H1 (cell line): ENCODE data around the gene AIG1. TPM values are rescaled to one million over a fixed set of nuclear protein-coding genes. Genes with fewer than 3 reads are reported as not detected.

ENCODE experiments used
- GTF2F1 ChIP-seq: IDR thresholded peaks from 2 replicates; pipeline ENCODE4 v1.6.1; 2012; ENCODE audit warnings: low read depth, low read length, improper control_type of control experiment, borderline replicate concordance
- polyA plus RNA-seq, 7 experiments: library from polyadenylated mRNA; depleted of rRNA in 3 of 7; stranded (reverse) in 5 of 7; unstranded in 2 of 7; fragments of >200 nt in 5 of 7; fragments of 200-250 nt in 2 of 7; gene quantifications; 1 replicate in 5 of 7; 2 replicates in 1 of 7; 4 replicates in 1 of 7; pipeline versions ENCODE4 v1.2.1 to v1.2.3, GENCODE V29; 2011 to 2013; ENCODE audit warnings: missing spikeins in 2 of 7, mixed read lengths in 2 of 7
- total RNA-seq: library from RNA; stranded (reverse); fragmentation: NEBNext Ultra II Directional; extraction: Animal tissue kit (Norgen Biotek cat#: 25700); gene quantifications from 2 replicates; pipeline ENCODE4 v1.2.1, GENCODE V29; 2021

AIG1 gene
- total and polyA plus RNA-seq, 2 of the 8 experiments (the other 6 are each of a cell fraction or from before 2014, with no cell fraction given), result 56.6 to 58.4 TPM

DNA sequence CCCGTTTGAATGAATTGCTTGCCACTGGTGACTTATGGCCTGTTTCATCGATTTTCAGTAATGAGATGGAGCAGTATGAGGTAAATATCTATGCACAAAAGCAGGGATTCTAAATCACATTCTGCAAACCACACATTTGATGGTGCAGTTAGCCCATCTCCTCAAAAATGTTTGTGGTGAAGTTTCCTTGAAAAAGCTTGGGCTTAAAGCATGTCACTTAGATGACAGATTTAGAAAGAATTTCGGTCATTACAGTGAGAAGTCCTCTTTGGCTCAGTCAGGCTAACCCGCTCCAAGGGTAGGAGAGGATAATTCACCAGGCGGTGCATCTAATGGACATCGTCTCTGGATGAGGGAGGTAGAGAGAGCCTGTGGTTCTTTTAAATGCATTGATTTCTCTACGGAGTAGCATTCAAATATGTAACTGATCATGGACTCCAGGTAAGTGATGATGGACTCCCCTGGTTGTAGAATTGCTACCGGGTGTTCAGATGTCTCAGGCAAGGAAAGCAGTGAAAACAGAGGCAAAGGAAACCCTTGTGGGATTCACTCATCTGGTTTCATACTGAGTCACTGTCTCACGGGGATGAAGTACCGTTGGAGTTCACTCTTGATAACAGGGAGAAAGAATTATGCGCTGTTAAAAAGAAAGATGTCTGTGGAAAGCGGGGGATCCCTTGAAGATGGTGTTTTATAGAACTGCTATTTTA lies 65.3 kb downstream of the AIG1 start (continued):
- no peak for TF ChIP-seq GTF2F1
